ENCODE measurements around the gene TRPM3. TPM values are rescaled to one million over a fixed set of nuclear protein-coding genes. Genes with fewer than 3 reads are reported as not detected.

TRPM3 gene
- polyA plus RNA-seq, 2 of the 4 experiments (the other 2 are of a cell fraction): not detected

DNA sequence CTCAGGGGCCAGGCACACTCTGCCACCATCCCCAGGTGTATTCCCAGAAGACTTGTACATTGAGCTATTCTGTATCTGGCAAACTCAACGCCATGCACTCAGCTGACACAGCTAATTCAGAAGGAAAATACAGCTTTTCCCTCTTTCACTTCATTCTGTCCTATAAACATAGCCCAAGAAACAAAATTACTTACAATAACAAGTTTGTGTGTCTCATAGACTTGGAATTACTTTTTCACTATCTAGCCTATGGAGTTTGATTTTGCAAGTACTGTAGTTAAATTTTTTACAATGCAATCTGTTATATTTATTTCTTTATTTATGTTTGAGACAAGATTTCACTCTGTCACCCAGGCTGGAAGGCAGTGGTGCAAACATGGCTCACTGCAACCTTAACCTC, 581.9 kb downstream of the TRPM3 start:
- ATAC-seq (no peak), FAIRE-seq (peak; percentile 18), DNase-seq (ENCODE audit: low read depth in 1 of 2, low spot score in 1 of 2) (no peak)
- TF ChIP-seq HEYL (CRISPR knock-in tag; IDR thresholded peaks at IDR 0.05) (no peak), SMC3 (IDR thresholded peaks at IDR 0.05) (no peak)
- TF ChIP-seq, protein P1, sequence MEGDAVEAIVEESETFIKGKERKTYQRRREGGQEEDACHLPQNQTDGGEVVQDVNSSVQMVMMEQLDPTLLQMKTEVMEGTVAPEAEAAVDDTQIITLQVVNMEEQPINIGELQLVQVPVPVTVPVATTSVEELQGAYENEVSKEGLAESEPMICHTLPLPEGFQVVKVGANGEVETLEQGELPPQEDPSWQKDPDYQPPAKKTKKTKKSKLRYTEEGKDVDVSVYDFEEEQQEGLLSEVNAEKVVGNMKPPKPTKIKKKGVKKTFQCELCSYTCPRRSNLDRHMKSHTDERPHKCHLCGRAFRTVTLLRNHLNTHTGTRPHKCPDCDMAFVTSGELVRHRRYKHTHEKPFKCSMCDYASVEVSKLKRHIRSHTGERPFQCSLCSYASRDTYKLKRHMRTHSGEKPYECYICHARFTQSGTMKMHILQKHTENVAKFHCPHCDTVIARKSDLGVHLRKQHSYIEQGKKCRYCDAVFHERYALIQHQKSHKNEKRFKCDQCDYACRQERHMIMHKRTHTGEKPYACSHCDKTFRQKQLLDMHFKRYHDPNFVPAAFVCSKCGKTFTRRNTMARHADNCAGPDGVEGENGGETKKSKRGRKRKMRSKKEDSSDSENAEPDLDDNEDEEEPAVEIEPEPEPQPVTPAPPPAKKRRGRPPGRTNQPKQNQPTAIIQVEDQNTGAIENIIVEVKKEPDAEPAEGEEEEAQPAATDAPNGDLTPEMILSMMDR (IDR thresholded peaks at IDR 0.05): no peak
- no peak overlapping the region for H3K27ac ChIP-seq
- no peaks in the 10 kb centered on the region for H3K4me1 ChIP-seq
- H3K4me2 ChIP-seq: no peak overlapping the region
- no peaks in the 10 kb centered on the region for H3K9me3 ChIP-seq
- POLR2A ChIA-PET: interaction anchor here (0.6 kb wide), 1 partner anchor 63 kb away, joined by 5 read pairs; no protein-coding TSS in a partner anchor
- CTCF ChIA-PET: no interaction called here
- WGBS (ENCODE audit: missing lambda C conversion rate): 5% methylated on average over 1 of the region's 1 CpG
- no peak overlapping the region for H3K4me3 ChIP-seq

DNA sequence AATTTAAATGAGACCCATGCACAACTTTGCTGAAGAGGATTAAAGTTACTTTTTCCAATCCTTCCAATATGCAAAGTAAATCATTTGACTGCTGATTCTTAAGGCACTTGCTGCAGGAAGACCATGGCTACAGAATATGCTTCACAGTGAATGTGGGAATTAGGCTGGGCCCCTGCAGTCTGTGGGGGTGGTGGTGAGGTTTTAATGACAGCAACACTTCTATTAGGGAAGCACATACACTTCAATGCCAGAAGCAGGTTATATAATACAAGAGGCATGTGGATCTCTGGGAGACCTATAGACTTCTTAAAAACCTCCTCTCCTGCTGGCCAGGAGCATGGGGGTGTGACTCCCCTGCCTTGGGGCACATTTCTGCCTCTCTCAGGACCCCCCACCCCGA, 582.4 kb downstream of the TRPM3 start:
- FAIRE-seq (no peak), DNase-seq (ENCODE audit: low read depth in 1 of 2, low spot score in 1 of 2) (no peak), ATAC-seq (no peak)
- no peaks in the 10 kb centered on the region for H3K9me3 ChIP-seq
- H3K4me2 ChIP-seq: no peak overlapping the region
- no peak overlapping the region for H3K27ac ChIP-seq
- TF ChIP-seq, protein P2, sequence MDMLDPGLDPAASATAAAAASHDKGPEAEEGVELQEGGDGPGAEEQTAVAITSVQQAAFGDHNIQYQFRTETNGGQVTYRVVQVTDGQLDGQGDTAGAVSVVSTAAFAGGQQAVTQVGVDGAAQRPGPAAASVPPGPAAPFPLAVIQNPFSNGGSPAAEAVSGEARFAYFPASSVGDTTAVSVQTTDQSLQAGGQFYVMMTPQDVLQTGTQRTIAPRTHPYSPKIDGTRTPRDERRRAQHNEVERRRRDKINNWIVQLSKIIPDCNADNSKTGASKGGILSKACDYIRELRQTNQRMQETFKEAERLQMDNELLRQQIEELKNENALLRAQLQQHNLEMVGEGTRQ (IDR thresholded peaks at IDR 0.05): no peak
- TF ChIP-seq, protein P3, sequence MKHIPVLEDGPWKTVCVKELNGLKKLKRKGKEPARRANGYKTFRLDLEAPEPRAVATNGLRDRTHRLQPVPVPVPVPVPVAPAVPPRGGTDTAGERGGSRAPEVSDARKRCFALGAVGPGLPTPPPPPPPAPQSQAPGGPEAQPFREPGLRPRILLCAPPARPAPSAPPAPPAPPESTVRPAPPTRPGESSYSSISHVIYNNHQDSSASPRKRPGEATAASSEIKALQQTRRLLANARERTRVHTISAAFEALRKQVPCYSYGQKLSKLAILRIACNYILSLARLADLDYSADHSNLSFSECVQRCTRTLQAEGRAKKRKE (CRISPR knock-in tag; IDR thresholded peaks at IDR 0.05; ENCODE audit: low read depth): no peak
- no peak for TF ChIP-seq ESRRA (IDR thresholded peaks at IDR 0.05; ENCODE audit: borderline replicate concordance, low read length)
- no peak for TF ChIP-seq NPAS2 (CRISPR knock-in tag; IDR thresholded peaks at IDR 0.05; ENCODE audit: borderline replicate concordance)
- H3K4me1 ChIP-seq: no peaks in the 10 kb centered on the region
- CTCF ChIA-PET: interaction anchor here (0.9 kb wide), 1 partner anchor 54 kb away, joined by 3 read pairs; no protein-coding TSS in a partner anchor
- POLR2A ChIA-PET: interaction anchor here (0.6 kb wide), 1 partner anchor 64 kb away, joined by 5 read pairs; no protein-coding TSS in a partner anchor
- no peak overlapping the region for H3K4me3 ChIP-seq
- 5% methylated on average over 1 of the region's 1 CpG for WGBS (ENCODE audit: missing lambda C conversion rate)

DNA sequence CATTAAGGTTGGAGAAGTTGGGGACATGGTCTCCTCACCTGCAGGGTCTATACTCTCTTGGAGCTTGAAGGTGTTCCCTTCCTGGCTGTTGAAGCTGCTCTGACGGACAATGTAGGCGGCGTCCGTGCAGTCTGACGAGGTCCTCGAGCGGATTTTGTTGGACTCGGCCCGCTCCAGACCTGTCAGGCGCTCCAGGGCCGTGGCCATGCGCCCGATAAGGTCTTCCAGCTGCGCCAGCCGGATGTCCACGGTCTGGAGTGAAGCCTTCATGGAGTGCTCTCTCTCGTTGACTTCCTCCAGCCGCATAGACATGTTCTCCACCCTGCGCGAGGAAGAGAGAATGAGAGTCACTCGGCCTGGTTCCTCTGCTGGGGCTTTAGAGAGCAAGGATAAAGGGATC, 584.3 kb downstream of the TRPM3 start:
- TF ChIP-seq ZSCAN20 (CRISPR knock-in tag; IDR thresholded peaks at IDR 0.05) (no peak), POLR2A (IDR thresholded peaks at IDR 0.05; ENCODE audit: low read length) (no peak)
- no peak overlapping the region for H3K4me2 ChIP-seq
- H3K4me1 ChIP-seq: no peaks in the 10 kb centered on the region
- H3K27ac ChIP-seq: no peak overlapping the region
- POLR2A ChIA-PET: no interaction called here
- H3K9me3 ChIP-seq: no peaks in the 10 kb centered on the region
- no peak for ATAC-seq
- no peak for DNase-seq (ENCODE audit: low read depth in 1 of 2, low spot score in 1 of 2)
- H3K4me3 ChIP-seq: no peak overlapping the region
- CTCF ChIA-PET: interaction anchor here (1.4 to 1.7 kb wide), 2 partner anchors 10 to 65 kb away, joined by 4 to 7 read pairs; no protein-coding TSS in a partner anchor
- 70% methylated on average over 21 of the region's 21 CpGs for WGBS (ENCODE audit: missing lambda C conversion rate)
- no peak for FAIRE-seq

- H3K27ac ChIP-seq: no peak overlapping the region
- ChIA-PET POLR2A (no interaction called here), CTCF (interaction anchor here (1.5 to 1.7 kb wide), 2 partner anchors 11 to 66 kb away, joined by 3 to 4 read pairs; no protein-coding TSS in a partner anchor)
- TF ChIP-seq NPAS2 (CRISPR knock-in tag; IDR thresholded peaks at IDR 0.05; ENCODE audit: borderline replicate concordance): no peak
- TF ChIP-seq FOXS1 (CRISPR knock-in tag; IDR thresholded peaks at IDR 0.05): no peak
- no peak for TF ChIP-seq GATA3 (IDR thresholded peaks at IDR 0.05; ENCODE audit: borderline replicate concordance)
- no peak for TF ChIP-seq HOXA7 (CRISPR knock-in tag; IDR thresholded peaks at IDR 0.05)
- no peak for TF ChIP-seq JUN (IDR thresholded peaks at IDR 0.05)
- TF ChIP-seq POLR2A (IDR thresholded peaks at IDR 0.05; ENCODE audit: low read length): no peak
- TF ChIP-seq TP53 (CRISPR knock-in tag; IDR thresholded peaks at IDR 0.05): no peak
- TF ChIP-seq MAZ (IDR thresholded peaks at IDR 0.05; ENCODE audit: borderline replicate concordance, low read depth, low read length): no peak
- no peak for TF ChIP-seq CBX8 (IDR thresholded peaks at IDR 0.05)
- no peak for TF ChIP-seq HDAC2 (IDR thresholded peaks at IDR 0.05)
- H3K9me3 ChIP-seq: no peaks in the 10 kb centered on the region
- H3K4me1 ChIP-seq: no peaks in the 10 kb centered on the region
- FAIRE-seq (no peak), ATAC-seq (no peak), DNase-seq (ENCODE audit: low read depth in 1 of 2, low spot score in 1 of 2) (no peak)
- H3K4me3 ChIP-seq: no peak overlapping the region
- no peak overlapping the region for H3K4me2 ChIP-seq
- WGBS (ENCODE audit: missing lambda C conversion rate): 65% methylated on average over 16 of the region's 16 CpGs
These were observed 585.7 kb downstream of the TRPM3 start for GRCh38 chr9:70535546-70536323.

All from A549 (cell line).